Transverse colon (tissue), 3 donors: Measurements from ENCODE around the gene AK3.

ENCODE experiments used
- CTCF ChIP-seq, 5 experiments: fragments of 200-600 bp in 3 of 5; fragments of 450-650 bp in 2 of 5; sonication (generic) in 3 of 5; IDR thresholded peaks; 1 replicate in 2 of 5; 2 replicates in 3 of 5; pipeline ENCODE4 v1.5.1; 2016 to 2017; ENCODE audit warnings: antibody characterized with exemption in 5 of 5, inconsistent platforms in 3 of 5, mild to moderate bottlenecking in 2 of 5, moderate library complexity in 1 of 5
- EP300 ChIP-seq: sonication (generic); formaldehyde crosslinking; IDR thresholded peaks from one replicate; pipeline ENCODE4 v1.6.1; 2017; ENCODE audit warnings: antibody characterized with exemption, low read depth
- POLR2A ChIP-seq: fragments of 450-650 bp; IDR thresholded peaks from one replicate; pipeline ENCODE4 v1.6.1; 2016; ENCODE audit warnings: antibody characterized with exemption, mild to moderate bottlenecking, moderate library complexity

- TF ChIP-seq CTCF (IDR thresholded peaks at IDR 0.05), result no peak
- no peak for TF ChIP-seq EP300
- TF ChIP-seq POLR2A, result no peak
Measured at GRCh38 chr9:4768681-4769080, 27.7 kb upstream of the AK3 start.
